Amygdala (tissue), 56 donors: ENCODE results near the gene MGAT4A.
"Not testable (repeated sequence)": the region's sequence is repeated elsewhere in the genome, so short reads cannot be mapped to it uniquely, and the experiment has no call there.

Source experiments
- DNase-seq, 56 donors: peaks; one replicate each; lab custom pipeline; 2025; lab: John Stamatoyannopoulos, UW

MGAT4A gene

GRCh38 chr2:98669675-98670074 lies 61.3 kb downstream of the MGAT4A start:
- DNase-seq, result no peak

DNA sequence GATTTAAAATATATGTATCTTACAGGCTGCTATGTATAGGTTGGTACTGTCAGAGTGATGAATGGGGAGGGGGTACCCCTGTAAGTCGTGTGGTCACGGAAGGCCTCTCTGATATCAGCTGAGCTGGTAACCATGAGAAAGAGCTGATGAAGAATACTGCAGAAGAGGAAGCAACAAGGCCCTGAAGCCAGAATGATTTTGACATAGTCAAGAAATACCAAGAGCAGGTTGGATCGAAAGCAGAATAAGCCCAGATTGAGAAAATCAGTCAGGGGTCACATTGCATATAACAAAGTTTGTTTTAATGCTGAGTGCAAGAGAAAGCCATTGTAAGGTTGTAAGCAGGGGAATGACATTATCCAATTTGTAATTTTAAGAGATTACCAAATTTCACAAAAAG lies 65.3 kb downstream of the MGAT4A start:
- DNase-seq, result no peak

DNA sequence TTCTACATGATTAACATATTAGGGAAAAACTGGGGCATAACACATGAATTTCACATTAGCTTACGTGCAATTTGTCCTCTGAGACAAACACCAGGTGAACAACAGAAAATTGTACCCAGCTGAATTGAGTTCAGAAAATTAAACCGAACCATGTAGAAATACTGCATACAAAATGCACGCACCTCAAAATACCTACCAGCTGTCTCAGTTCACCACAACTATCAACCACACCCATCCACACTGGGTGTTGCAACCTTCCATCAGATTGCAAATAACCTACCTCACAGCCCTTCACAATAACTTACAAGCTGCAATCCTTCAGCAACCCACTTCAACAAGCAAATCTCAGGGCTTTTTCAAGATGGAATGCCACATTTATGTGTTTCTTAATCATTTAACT lies 66.6 kb downstream of the MGAT4A start:
- no peak for DNase-seq

DNA sequence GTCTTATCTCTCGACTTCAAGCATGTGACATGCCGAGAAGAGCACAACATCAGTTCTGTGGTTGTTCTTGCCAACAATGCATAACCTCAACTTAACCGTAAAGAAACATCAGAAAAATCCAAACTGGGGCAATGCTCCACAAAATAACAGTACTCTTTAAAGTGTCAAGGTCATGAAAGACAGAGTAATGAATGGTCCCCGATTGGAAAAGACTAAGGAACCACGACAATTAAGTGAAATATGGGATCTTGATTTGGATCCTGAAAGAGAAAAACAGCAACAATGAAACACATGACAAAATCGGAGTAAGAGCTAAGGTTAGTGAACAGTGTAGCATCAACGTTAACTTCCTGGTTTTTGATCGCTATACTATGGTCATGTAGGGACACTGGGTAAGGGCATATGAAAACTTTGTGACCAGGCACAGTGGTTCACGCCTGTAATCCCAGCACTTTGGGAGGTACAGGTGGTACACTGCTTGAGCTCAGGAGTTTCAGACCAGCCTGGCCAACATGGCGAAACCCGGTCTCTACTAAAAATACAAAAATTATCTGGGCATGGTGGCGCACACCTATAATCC lies 67.3 kb downstream of the MGAT4A start:
- DNase-seq, result no peak

DNA sequence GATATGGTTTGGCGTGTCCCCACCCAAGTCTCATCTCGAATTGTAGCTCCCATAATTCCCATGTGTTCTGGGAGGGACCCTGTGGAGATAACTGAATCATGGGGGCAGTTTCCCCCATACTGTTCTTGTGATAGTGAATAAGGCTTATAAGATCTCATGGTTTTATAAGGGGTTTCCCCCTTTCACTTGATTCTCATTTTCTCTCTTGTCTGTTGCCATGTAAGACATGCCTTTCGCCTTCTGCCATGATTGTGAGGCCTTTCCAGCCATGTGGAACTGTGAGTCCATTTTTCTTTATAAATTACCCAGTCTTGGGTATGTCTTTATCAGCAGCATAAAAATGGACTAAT lies 71.5 kb downstream of the MGAT4A start:
- DNase-seq, result not testable (repeated sequence)

- DNase-seq, result no peak
Measured at GRCh38 chr2:98658816-98659490, 72.0 kb downstream of the MGAT4A start.

DNA sequence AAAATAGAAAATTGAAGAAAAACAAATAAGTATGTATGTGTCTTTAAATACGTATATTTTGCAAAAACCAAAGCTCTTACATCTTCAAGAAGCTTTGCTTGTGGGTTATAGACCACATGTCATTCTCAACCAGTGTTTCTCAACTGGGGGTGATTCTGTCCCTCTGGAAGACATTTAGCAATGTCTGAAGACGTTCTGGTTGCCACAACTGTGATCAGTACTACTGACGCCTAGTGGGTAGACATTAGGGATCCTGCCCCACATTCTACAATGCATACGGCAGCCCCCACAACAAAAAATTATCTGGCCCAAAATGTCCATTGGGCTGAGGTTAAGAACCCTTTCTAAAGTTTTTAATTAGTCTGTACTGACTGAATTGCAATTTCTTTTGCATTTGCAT lies 74.1 kb downstream of the MGAT4A start:
- no peak for DNase-seq

DNA sequence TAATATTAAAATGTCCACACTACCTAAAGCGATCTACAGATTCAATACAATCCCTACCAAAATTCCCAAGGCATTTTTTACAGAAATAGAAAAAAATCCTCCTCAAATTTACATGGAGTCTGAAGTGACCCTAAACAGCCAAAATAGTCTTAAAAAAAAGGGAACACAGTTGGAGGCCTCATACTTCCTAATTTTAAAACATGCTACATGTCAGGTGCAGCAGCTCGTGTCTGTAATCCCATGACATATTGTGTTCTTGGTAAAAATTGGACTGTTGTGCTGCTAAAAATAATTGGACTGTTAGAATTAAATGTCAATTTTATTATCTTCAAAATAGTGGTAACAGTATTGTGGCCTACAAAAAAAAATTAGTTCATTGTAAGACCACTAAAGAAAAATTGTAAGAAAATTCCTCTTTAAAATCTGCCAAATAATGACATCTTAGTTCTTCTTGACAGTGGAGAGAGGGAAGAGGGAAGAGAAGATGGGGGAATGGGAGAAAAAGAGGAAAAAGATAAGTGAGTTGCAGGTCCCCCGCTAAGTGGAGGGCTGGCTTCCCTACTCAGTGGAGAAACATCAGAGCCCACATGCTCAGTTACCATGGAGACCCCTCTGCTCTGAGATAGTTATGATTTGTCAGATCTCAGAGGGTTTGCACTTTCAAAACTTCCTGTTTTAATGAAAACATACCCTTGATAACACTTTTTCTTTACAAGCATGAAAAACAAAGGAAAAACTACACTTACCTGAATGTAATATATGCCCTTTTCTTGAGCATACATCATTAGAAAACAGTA lies 76.0 kb downstream of the MGAT4A start:
- no peak for DNase-seq

DNA sequence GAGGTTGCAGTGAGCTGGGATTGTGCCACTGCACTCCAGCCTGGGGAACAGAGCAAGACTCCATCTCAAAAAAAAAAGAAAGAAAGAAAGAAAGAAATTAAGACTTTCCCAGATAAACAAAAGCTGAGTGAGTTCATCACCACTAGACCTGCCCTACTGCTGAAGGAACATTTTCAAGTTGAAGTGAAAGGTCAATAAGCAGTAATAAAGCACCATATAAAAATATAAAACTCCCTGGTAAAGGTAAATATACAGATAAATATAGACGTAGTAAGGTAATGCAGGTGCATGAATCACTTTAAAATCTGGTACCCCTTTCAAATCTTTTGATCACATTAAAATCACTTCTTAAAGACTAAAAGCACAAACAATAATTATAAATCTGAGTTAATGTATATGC lies 79.9 kb downstream of the MGAT4A start:
- no peak for DNase-seq

- no peak for DNase-seq
Measured at GRCh38 chr2:98649992-98650375, 80.9 kb downstream of the MGAT4A start.

DNA sequence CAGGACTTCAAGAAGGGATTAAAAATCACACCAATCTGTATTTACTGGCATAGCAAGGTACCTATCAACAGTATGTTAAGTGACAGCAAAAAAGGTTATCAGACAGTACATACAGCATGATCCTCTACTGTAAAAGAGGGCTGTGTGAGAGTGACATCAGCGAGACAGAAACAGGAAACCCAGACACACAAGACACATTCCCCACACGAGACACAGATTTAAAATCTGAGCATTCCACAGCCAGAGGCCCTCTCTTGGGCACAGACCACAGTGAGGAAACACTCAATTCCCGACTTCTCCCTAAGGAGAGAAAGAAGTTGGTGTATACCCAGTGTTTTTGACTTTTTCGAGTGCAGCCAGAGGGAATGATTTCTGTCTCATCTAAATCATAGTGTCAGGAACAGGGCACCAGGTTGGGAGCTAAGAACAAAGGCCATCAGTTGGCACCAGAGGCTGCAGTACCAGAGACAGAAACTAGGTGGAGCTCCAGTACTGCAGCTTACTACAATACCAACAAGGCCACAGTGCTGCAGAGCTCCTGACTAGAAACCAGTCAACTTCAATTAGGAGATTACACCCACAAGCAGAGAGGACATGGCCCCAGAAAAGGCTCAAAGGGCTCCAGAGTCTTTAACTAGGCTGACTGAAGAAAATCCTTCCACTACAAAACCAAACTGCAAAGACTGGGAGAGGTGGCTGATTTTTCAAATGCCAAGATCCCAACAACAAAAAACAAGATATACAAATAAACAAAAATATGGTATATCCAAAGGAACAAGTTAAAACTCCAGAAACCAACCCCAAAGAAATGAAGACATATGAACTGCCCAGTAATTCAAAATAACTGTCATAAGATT lies 81.6 kb downstream of the MGAT4A start:
- DNase-seq, result peak in 55 of 56 donors; percentile 6 to 94 (median 60)

DNA sequence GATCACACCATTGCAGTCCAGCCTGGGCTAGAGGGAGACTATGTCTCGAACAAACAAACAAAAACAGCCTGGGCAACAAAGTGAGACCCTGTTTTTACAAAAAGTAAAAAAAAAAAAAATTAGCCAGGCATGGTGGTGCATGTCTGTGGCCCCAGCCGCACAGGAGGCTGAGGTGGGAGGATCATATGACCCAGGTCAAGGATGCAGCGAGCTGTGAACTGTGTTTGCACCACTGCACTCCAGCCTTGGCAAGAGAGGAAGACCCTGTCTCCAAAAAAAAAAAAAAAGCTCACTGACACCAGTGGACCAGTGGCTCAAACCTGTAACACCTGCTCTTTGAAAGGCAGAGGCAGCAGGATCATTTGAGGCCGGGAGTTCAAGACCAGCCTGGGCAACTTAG lies 82.5 kb downstream of the MGAT4A start:
- DNase-seq, result no peak

DNA sequence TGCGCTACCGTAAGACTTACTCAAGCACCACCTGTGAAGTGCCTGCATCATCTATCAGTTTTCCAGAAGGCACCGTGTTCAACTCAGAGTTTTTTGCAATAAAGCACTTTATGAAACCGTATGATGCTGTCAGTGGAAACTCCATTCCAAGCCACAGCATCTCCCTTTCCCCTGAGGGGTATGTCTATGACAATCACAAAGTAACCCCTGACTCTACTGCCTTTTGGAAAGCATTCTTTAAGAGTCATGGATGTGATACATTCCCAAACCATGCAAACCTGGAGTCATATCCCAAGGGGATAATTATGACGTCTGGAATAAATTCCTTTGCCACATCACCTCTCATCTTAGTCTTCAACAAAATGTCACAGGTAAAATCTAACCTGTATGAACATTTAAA lies 83.3 kb downstream of the MGAT4A start:
- DNase-seq, result no peak

DNA sequence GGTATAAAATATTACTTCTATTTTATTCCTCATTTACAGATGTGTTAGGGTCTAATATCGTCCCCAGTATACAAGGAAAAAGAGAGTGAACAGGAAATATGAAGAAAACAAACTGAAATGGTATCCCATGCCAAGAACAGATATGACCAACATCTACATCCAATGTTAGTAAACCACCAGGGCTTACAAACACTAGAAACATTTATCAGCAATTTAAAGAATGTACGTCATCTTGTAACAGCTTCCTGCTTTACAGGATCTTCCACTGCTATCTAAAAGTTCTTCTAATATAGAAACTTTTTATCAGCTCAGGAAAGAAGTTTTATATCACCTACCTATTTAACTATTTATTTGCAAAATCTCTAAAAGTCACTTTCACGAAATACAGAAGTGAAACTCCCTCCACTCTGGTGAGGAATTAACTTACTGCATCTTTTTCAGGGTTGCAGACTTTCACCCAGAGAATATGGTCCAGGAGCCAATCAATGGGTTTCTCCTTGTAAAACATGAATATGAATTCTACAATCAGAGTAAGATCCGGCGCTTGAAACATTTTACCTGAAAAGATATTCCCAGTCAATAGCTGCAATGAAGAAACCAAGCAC lies 87.3 kb downstream of the MGAT4A start:
- DNase-seq, result no peak

GRCh38 chr2:98637401-98638147 lies 93.4 kb downstream of the MGAT4A start:
- DNase-seq, result no peak

GRCh38 chr2:98634406-98635092 lies 96.4 kb downstream of the MGAT4A start:
- no peak for DNase-seq

DNA sequence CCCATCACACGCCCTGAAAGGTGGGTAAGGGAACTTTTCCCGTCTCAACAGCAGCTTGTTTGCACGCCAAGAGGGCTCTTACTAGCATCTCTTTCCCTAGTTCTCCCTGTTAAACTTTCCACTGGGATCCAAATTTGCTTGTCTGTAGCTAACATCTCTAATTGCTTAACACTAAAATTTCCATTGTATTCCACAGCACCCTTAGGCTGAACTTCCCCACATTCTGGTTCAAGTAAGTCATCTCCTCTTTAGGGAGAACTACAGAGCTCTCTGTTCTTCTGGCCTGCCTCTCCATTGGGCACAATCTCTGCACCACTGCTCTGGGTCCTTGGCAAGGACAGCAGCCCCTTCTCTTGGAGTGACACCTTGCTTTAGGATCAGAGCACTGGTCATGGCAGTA lies 98.6 kb downstream of the MGAT4A start:
- no peak for DNase-seq

DNA sequence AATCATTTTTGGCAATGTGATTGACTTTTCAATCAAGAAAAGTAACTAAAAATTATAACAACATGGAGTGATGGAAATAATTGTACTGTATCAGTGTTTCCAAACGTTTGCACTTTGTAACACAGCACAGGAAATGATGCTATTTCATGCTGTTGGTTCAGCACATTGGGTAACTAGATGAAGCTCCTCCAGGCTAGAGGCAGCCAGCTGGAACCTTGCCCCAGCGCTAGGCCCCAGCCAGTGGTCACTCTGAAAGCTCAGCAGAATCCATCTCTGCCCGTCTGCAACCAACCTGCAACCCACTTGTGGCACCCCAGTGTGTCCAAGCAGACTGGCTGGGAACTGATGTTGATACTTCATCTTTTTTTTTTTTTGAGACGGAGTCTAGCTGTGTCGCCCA lies 107.3 kb downstream of the MGAT4A start:
- DNase-seq, result peak in 6 of 56 donors; percentile 7 to 11 (median 10)

- no peak for DNase-seq
Measured at GRCh38 chr2:98617149-98617548, 113.8 kb downstream of the MGAT4A start.
